B cell (primary cell): ENCODE data around the gene ORAI3. TPM values are rescaled to one million over a fixed set of nuclear protein-coding genes. Genes with fewer than 3 reads are reported as not detected.

Experiments used
- ATAC-seq: fragments of 200-7000 bp; cut with Tn5 transposase; one replicate; pipeline ENCODE4 v1.10.0; 2021; ENCODE audit warnings: low read depth, mild to moderate bottlenecking, moderate number of reproducible peaks, moderate library complexity
- CTCF ChIA-PET: fragments of 350-600 bp; sonication (Branson Sonifier 250); formaldehyde crosslinking; loops from one replicate; lab custom pipeline; 2021; ENCODE audit warnings: antibody characterized with exemption, inconsistent platforms; lab: Charles Lee
- POLR2A ChIA-PET: fragments of 350-600 bp; sonication (Branson Sonifier 250); formaldehyde crosslinking; loops from one replicate; lab custom pipeline; 2021; ENCODE audit warnings: antibody characterized with exemption; lab: Charles Lee
- DNase-seq: peaks from one replicate; pipeline ENCODE4 v3.0.0; 2013
- H2AFZ ChIP-seq: 2 replicates; pipeline ENCODE4 v1.6.1; 2012; ENCODE audit warnings: mild to moderate bottlenecking, low read depth, low read length; ENCODE audit not compliant: insufficient read depth, poor library complexity, severe bottlenecking
- H3K27ac ChIP-seq, 2 donors: 1 replicate in 1 of 2; 2 replicates in 1 of 2; pipeline ENCODE4 v1.5.1; 2012 to 2013; ENCODE audit warnings: low read length in 2 of 2, mild to moderate bottlenecking in 2 of 2, moderate library complexity in 1 of 2
- H3K27me3 ChIP-seq, 4 experiments: fragments of 200-600 bp in 1 of 4; sonication (generic) in 1 of 4; replicated peaks in 1 of 4; 1 replicate in 2 of 4; 2 replicates in 2 of 4; pipeline versions ENCODE4 v1.6.1 to v1.7.0; 2013 to 2016; ENCODE audit warnings: low read length in 3 of 4, mild to moderate bottlenecking in 2 of 4, mixed read lengths in 1 of 4, moderate library complexity in 1 of 4; ENCODE audit not compliant: insufficient read depth in 4 of 4, control insufficient read depth in 3 of 4; ENCODE audit errors: control extremely low read depth in 1 of 4
- H3K36me3 ChIP-seq, 2 experiments: replicated peaks in 1 of 2; 1 replicate in 1 of 2; 2 replicates in 1 of 2; pipeline versions ENCODE4 v1.6.1 to v1.7.1; 2013; ENCODE audit warnings: low read length in 1 of 2; ENCODE audit not compliant: insufficient read depth in 2 of 2, control insufficient read depth in 1 of 2; ENCODE audit errors: control extremely low read depth in 1 of 2, extremely low read depth in 1 of 2
- H3K4me1 ChIP-seq, 2 donors: fragments of 200-600 bp in 1 of 2; sonication (generic) in 1 of 2; 1 replicate in 1 of 2; 2 replicates in 1 of 2; pipeline versions ENCODE4 v1.5.1 to v1.6.1; 2013 to 2017; ENCODE audit warnings: low read length in 2 of 2; ENCODE audit not compliant: control insufficient read depth in 2 of 2, insufficient read depth in 2 of 2
- H3K4me2 ChIP-seq: replicated peaks from 2 replicates; pipeline ENCODE3; 2012; ENCODE audit warnings: mild to moderate bottlenecking, low read depth, low read length; ENCODE audit not compliant: poor library complexity, severe bottlenecking
- H3K4me3 ChIP-seq, 5 experiments: fragments of 200-600 bp in 1 of 5; sonication (generic) in 1 of 5; 1 replicate in 3 of 5; 2 replicates in 2 of 5; pipeline versions ENCODE4 v1.5.1 to v1.7.0; 2011 to 2016; ENCODE audit warnings: low read length in 4 of 5, mild to moderate bottlenecking in 4 of 5, low read depth in 2 of 5, control low read depth in 1 of 5, moderate library complexity in 1 of 5; ENCODE audit not compliant: insufficient read depth in 1 of 5; ENCODE audit errors: control extremely low read depth in 1 of 5, extremely low read depth in 1 of 5
- H3K79me2 ChIP-seq: fragments of 200-600 bp; sonication (generic); one replicate; pipeline ENCODE4 v1.6.0; 2016; ENCODE audit warnings: low read length; ENCODE audit not compliant: control insufficient read depth, insufficient read depth
- H3K9ac ChIP-seq: fragments of 200-600 bp; sonication (generic); 2 replicates; pipeline ENCODE4 v1.6.1; 2017; ENCODE audit warnings: mild to moderate bottlenecking, low read length, moderate library complexity
- H3K9me3 ChIP-seq, 3 donors: one replicate each; pipeline versions ENCODE4 v1.6.1 to v1.7.1; 2013; ENCODE audit warnings: low read length in 2 of 3; ENCODE audit not compliant: control insufficient read depth in 2 of 3, insufficient read depth in 1 of 3; ENCODE audit errors: control extremely low read depth in 1 of 3
- H4K20me1 ChIP-seq: 2 replicates; pipeline ENCODE4 v1.6.0; 2012; ENCODE audit warnings: mild to moderate bottlenecking, low read length; ENCODE audit not compliant: insufficient read depth, control insufficient read depth, poor library complexity, severe bottlenecking
- H3K27ac Mint-ChIP-seq: one replicate; pipeline ENCODE4 v1.8.0; 2021; ENCODE audit warnings: mixed read lengths
- H3K27me3 Mint-ChIP-seq: one replicate; pipeline ENCODE4 v1.8.0; 2021; ENCODE audit warnings: mixed read lengths
- H3K4me1 Mint-ChIP-seq: one replicate; pipeline ENCODE4 v1.8.0; 2021; ENCODE audit warnings: mixed read lengths
- H3K4me3 Mint-ChIP-seq: one replicate; pipeline ENCODE4 v1.8.0; 2021; ENCODE audit warnings: mixed read lengths
- H3K9me3 Mint-ChIP-seq: one replicate; pipeline ENCODE4 v1.8.0; 2022; ENCODE audit warnings: mixed read lengths; ENCODE audit not compliant: insufficient read depth
- CTCF ChIP-seq: fragments of 200-600 bp; IDR thresholded peaks from one replicate; pipeline ENCODE4 v1.8.0; 2022; ENCODE audit warnings: antibody characterized with exemption, mild to moderate bottlenecking
- EZH2 ChIP-seq: IDR thresholded peaks from 2 replicates; pipeline ENCODE4 v1.6.1; 2012; ENCODE audit warnings: borderline replicate concordance, low read depth, mild to moderate bottlenecking, moderate library complexity, low read length; ENCODE audit not compliant: insufficient read depth, poor library complexity, severe bottlenecking
- WGBS: methylation state at CpG from one replicate; pipeline ENCODE4 v1.1.5; 2013; ENCODE audit warnings: missing lambda C conversion rate; ENCODE audit not compliant: insufficient coverage; 5-methylcytosine and 5-hydroxymethylcytosine counted together
- intact Hi-C: fragments of 100-400 bp; cut with micrococcal nuclease; formaldehyde crosslinking; loops from one replicate; pipeline ENCODE4 v1.10.0; 2022
- polyA plus RNA-seq: library from polyadenylated mRNA; depleted of rRNA; stranded (reverse); fragments of >200 nt; gene quantifications from 2 replicates; pipeline ENCODE4 v1.2.3, GENCODE V29; 2012
- total RNA-seq, 2 donors: library from RNA; stranded (reverse); fragments of 120-200 nt in 1 of 2; gene quantifications; 1 replicate in 1 of 2; 2 replicates in 1 of 2; pipeline versions ENCODE4 v1.2.3 to v1.2.4, GENCODE V29; 2013 to 2022

Gene ORAI3
- total and polyA plus RNA-seq, 2 donors (not counting 1 experiment from before 2014, with no cell fraction given): 32.2 to 51.8 TPM

- H3K79me2 ChIP-seq: no peaks in the 10 kb centered on the region
- TF ChIP-seq CTCF (no peak), EZH2 (no peak)
- Mint-ChIP-seq H3K4me3 (peak overlapping the region; percentile 100), H3K27ac (peak overlapping the region; percentile 100), H3K27me3 (no peaks in the 10 kb centered on the region), H3K9me3 (no peaks in the 10 kb centered on the region), H3K4me1 (peaks cover 19% of the 10 kb centered on the region)
- H3K4me3 ChIP-seq: peak overlapping the region; percentile 80 to 100 (median 98)
- H4K20me1 ChIP-seq: no peaks in the 10 kb centered on the region
- H3K9ac ChIP-seq: peak overlapping the region; percentile 90
- CTCF ChIA-PET: interaction anchor here (0.7 to 1.0 kb wide), 3 partner anchors 21 to 108 kb away, joined by 3 to 14 read pairs (median 5); no protein-coding TSS in a partner anchor
- no peaks in the 10 kb centered on the region for H3K36me3 ChIP-seq
- intact Hi-C loops: loop anchor here (1.0 to 2.0 kb wide), 12 partner anchors 20 to 1998 kb away; partner anchors contain the start of genes CFAP119, ORAI3, PHKG2 and RABEP2
- under 1% methylated on average over 38 of the region's 42 CpGs for WGBS
- POLR2A ChIA-PET: interaction anchor here (0.5 to 1.2 kb wide), 4 partner anchors 20 to 175 kb away, joined by 3 to 5 read pairs (median 3); no protein-coding TSS in a partner anchor
- peak; percentile 73 for ATAC-seq
- no peaks in the 10 kb centered on the region for H3K9me3 ChIP-seq
- peak overlapping the region; percentile 95 for H2AFZ ChIP-seq
- peak overlapping the region; percentile 97 to 99 for H3K27ac ChIP-seq
- peak overlapping the region; percentile 92 for H3K4me2 ChIP-seq
- no peaks in the 10 kb centered on the region for H3K27me3 ChIP-seq
- peak; percentile 99 for DNase-seq
- H3K4me1 ChIP-seq: peaks cover 0 to 21% of the 10 kb centered on the region in 2 donors
Observed at GRCh38 chr16:30922420-30922959, 26.4 kb upstream of the ORAI3 start.

GRCh38 chr16:30922960-30923535, 25.8 kb upstream of the ORAI3 start:
- TF ChIP-seq CTCF (no peak), EZH2 (no peak)
- peak overlapping the region; percentile 90 for H3K9ac ChIP-seq
- H3K4me1 ChIP-seq: peaks cover 0 to 21% of the 10 kb centered on the region in 2 donors
- H3K4me2 ChIP-seq: peak overlapping the region; percentile 92
- ChIA-PET CTCF (no interaction called here), POLR2A (interaction anchor here (0.8 to 1.1 kb wide), 3 partner anchors 49 to 790 kb away, joined by 3 to 10 read pairs (median 3); partner anchors contain the start of gene KAT8)
- Mint-ChIP-seq H3K9me3 (no peaks in the 10 kb centered on the region), H3K4me1 (peaks cover 19% of the 10 kb centered on the region), H3K27ac (peak overlapping the region; percentile 100), H3K4me3 (peak overlapping the region; percentile 100), H3K27me3 (no peaks in the 10 kb centered on the region)
- DNase-seq (peak; percentile 98), ATAC-seq (peak; percentile 69)
- no peaks in the 10 kb centered on the region for H3K9me3 ChIP-seq
- peak overlapping the region; percentile 80 to 100 (median 98) for H3K4me3 ChIP-seq
- H3K36me3 ChIP-seq: no peaks in the 10 kb centered on the region
- intact Hi-C loops: loop anchor here (1.0 to 2.0 kb wide), 14 partner anchors 21 to 1998 kb away; partner anchors contain the start of genes CFAP119, ORAI3, PHKG2 and RABEP2
- no peaks in the 10 kb centered on the region for H4K20me1 ChIP-seq
- H3K27me3 ChIP-seq: no peaks in the 10 kb centered on the region
- 2% methylated on average over 32 of the region's 33 CpGs for WGBS
- H3K27ac ChIP-seq: peak overlapping the region; percentile 97 to 99
- H2AFZ ChIP-seq: peak overlapping the region; percentile 95
- no peaks in the 10 kb centered on the region for H3K79me2 ChIP-seq
